DOHH2 (cell line): Measurements from ENCODE around the gene SAPCD1.
A peak's percentile ranks its signal among the peaks of the same experiment; 100 is the strongest.
"Not testable (repeated sequence)": the region's sequence is repeated elsewhere in the genome, so short reads cannot be mapped to it uniquely, and the experiment has no call there.

ENCODE experiments used
- H3F3A ChIP-seq: fragments of 200-600 bp; sonication (generic), shearing (Covaris generic); 2 replicates; pipeline ENCODE4 v1.6.0; 2016; ENCODE audit warnings: antibody characterized with exemption, mild to moderate bottlenecking; ENCODE audit not compliant: control insufficient read depth, insufficient read depth
- H3K27ac ChIP-seq: fragments of 200-600 bp; sonication (generic); 2 replicates; pipeline ENCODE4 v1.5.1; 2014; ENCODE audit warnings: low read depth, mild to moderate bottlenecking, low read length, moderate library complexity
- H3K27me3 ChIP-seq: fragments of 200-600 bp; sonication (generic); 2 replicates; pipeline ENCODE4 v1.6.1; 2014; ENCODE audit warnings: mild to moderate bottlenecking, low read length, mixed read lengths; ENCODE audit not compliant: control insufficient read depth
- H3K36me3 ChIP-seq: fragments of 200-600 bp; sonication (generic); 2 replicates; pipeline ENCODE4 v1.6.1; 2014; ENCODE audit warnings: mild to moderate bottlenecking, low read length, moderate library complexity, mixed read lengths; ENCODE audit not compliant: control insufficient read depth
- H3K4me1 ChIP-seq: fragments of 200-600 bp; sonication (generic); 2 replicates; pipeline ENCODE4 v1.6.1; 2014; ENCODE audit warnings: mild to moderate bottlenecking, low read length, mixed read lengths; ENCODE audit not compliant: control insufficient read depth
- H3K4me2 ChIP-seq: fragments of 200-600 bp; sonication (generic); 2 replicates; pipeline ENCODE4 v1.6.0; 2014; ENCODE audit warnings: mild to moderate bottlenecking, low read length, moderate library complexity
- H3K4me3 ChIP-seq: fragments of 200-600 bp; sonication (generic); 2 replicates; pipeline ENCODE4 v1.5.1; 2014; ENCODE audit warnings: mild to moderate bottlenecking, low read length, mixed read lengths
- H3K79me2 ChIP-seq: fragments of 200-600 bp; sonication (generic); 2 replicates; pipeline ENCODE4 v1.6.1; 2014; ENCODE audit warnings: mild to moderate bottlenecking, low read length, mixed read lengths; ENCODE audit not compliant: control insufficient read depth
- H3K9me2 ChIP-seq: fragments of 200-600 bp; sonication (generic); replicated peaks from 2 replicates; pipeline ENCODE4 v1.6.1; 2014; ENCODE audit warnings: mild to moderate bottlenecking, low read length, mixed read lengths; ENCODE audit not compliant: control insufficient read depth
- H3K9me3 ChIP-seq: fragments of 200-600 bp; sonication (generic); 2 replicates; pipeline ENCODE4 v1.6.1; 2014; ENCODE audit warnings: antibody characterized with exemption, low read length, mixed read lengths; ENCODE audit not compliant: control insufficient read depth, insufficient read depth
- H4K20me1 ChIP-seq: fragments of 200-600 bp; sonication (generic); 2 replicates; pipeline ENCODE4 v1.6.0; 2014; ENCODE audit warnings: low read depth, mild to moderate bottlenecking, antibody characterized with exemption, low read length, moderate library complexity; ENCODE audit not compliant: control insufficient read depth, insufficient read depth
- EZH2phosphoT487 ChIP-seq: fragments of 200-600 bp; sonication (generic); IDR thresholded peaks from 2 replicates; pipeline ENCODE4 v1.6.1; 2017; ENCODE audit warnings: borderline replicate concordance, mild to moderate bottlenecking, antibody characterized with exemption, low read length, moderate library complexity, mixed read lengths
- TF ChIP-seq, protein P1 (sequence below): fragments of 200-600 bp; sonication (generic); IDR thresholded peaks from one replicate; pipeline ENCODE4 v1.5.1; 2014; ENCODE audit warnings: antibody characterized with exemption, mild to moderate bottlenecking, low read depth, low read length; ENCODE audit not compliant: poor library complexity, severe bottlenecking

SAPCD1 gene

DNA sequence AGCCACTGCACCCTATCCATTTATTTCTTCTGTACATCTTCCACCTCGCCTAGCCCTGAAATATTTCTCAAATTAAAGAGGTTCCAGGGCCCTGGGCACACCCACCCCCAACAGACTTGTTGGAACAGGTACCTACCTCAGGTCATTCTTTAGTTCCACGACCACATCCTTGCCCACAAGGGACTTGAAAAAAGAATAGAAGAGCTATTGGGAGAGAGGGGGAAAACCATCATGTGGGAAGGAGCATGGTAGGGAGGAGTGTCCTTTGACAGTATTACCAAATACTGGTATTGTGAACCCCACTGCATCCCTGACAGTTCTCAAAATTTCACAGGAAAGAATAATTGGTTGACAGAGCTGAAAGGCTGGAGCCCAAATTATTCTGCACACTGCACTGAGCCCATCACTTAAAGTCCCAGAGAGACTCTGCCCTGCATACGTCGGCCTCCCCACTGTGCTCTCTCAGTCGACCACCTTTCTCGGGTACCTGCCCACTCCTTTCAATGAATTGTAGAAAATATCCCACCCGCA lies 43.5 kb downstream of the SAPCD1 start:
- Histone ChIP-seq H3K9me2 (no peaks in the 10 kb centered on the region), H3K4me2 (peak overlapping the region; percentile 98), H3K36me3 (peaks cover 31% of the 10 kb centered on the region), H3K27ac (peak overlapping the region; percentile 68), H3K9me3 (no peaks in the 10 kb centered on the region), H3K4me1 (peaks cover 14% of the 10 kb centered on the region), H3K27me3 (no peaks in the 10 kb centered on the region), H3F3A (peaks cover 4% of the 10 kb centered on the region; the same call in 1 of the 2 replicates), H3K4me3 (peak overlapping the region; percentile 95), H3K79me2 (peaks cover 42% of the 10 kb centered on the region), H4K20me1 (no peaks in the 10 kb centered on the region)
- no peak for TF ChIP-seq EZH2phosphoT487
- TF ChIP-seq, protein P1, sequence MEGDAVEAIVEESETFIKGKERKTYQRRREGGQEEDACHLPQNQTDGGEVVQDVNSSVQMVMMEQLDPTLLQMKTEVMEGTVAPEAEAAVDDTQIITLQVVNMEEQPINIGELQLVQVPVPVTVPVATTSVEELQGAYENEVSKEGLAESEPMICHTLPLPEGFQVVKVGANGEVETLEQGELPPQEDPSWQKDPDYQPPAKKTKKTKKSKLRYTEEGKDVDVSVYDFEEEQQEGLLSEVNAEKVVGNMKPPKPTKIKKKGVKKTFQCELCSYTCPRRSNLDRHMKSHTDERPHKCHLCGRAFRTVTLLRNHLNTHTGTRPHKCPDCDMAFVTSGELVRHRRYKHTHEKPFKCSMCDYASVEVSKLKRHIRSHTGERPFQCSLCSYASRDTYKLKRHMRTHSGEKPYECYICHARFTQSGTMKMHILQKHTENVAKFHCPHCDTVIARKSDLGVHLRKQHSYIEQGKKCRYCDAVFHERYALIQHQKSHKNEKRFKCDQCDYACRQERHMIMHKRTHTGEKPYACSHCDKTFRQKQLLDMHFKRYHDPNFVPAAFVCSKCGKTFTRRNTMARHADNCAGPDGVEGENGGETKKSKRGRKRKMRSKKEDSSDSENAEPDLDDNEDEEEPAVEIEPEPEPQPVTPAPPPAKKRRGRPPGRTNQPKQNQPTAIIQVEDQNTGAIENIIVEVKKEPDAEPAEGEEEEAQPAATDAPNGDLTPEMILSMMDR = no peak

DNA sequence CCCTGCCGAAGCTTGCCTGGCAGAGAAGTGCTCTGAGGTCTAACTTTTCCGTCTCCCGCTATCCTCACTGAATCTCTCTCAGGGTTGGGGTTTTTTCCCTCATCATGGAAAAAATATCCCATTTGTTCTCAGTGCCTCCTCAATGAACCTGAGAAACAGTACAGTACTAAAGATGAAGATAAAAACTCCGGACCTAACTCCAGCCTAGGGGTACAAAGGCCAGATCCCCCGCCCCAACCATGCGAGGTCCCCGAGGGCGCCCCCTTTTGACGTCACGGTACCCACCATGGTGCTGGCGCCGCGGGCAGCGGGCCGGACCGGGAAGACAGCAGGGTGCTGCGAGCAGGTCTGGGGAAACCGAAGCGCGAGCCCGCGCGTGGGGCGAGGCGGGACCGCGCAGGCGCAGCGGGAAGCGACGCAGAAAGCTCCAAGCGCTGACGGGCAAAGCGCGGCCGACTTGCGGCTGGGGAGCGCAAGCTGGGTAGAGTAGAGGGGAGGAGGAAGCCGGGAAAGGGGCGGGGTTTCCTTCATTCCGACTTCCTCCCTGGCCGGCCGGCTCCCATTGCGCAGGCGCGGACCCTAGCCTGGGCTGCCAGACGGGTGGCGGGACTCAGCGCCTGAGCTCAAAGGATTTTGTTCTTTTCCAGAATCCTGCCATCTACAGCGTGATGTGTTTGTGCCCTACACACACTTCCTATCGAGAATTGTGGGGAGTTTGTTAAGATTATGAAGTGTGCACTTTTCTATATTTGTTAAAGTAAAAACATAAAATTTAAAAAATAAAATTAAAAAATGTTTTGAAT lies 44.2 kb downstream of the SAPCD1 start, which contains the start of gene LSM2:
Gene LSM2, minus strand, starts transcription at position 497 of the 803 bp plus-strand sequence. Its CDS starts 209 bp downstream, at position 288.
- Histone ChIP-seq H3K4me3 (peak within 1 kb of the TSS; percentile 95), H3K27me3 (no peaks in the 10 kb centered on the region), H3F3A (peaks cover 4% of the 10 kb centered on the region; the same call in 1 of the 2 replicates), H3K36me3 (peaks cover 25% of the 10 kb centered on the region), H4K20me1 (no peaks in the 10 kb centered on the region), H3K4me1 (peaks cover 14% of the 10 kb centered on the region), H3K9me2 (no peaks in the 10 kb centered on the region), H3K27ac (peak within 1 kb of the TSS; percentile 68), H3K9me3 (no peaks in the 10 kb centered on the region), H3K79me2 (peaks cover 35% of the 10 kb centered on the region), H3K4me2 (peak within 1 kb of the TSS; percentile 98)
- TF ChIP-seq EZH2phosphoT487 = no peak
- TF ChIP-seq, protein P1 = peak; percentile 49

DNA sequence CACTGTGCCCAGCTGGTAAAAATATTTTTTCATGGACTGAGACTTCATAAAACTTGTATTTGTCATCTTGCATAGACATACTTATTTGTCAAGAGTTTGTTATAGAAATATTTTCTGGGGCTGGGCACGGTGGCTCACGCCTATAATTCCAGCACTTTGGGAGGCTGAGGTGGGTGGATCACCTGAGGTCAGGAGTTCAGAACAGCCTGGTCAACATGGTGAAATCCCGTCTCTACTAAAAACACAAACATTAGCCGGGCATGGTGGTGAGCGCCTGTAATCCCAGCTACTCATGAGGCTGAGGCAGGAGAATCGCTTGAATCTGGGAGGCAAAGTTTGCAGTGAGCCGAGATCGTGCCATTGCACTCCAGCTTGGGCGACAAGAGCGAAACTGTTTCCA lies 46.1 kb downstream of the SAPCD1 start:
- peaks cover 16% of the 10 kb centered on the region for H3K36me3 ChIP-seq
- not testable (repeated sequence) for H3K4me3 ChIP-seq, H3F3A ChIP-seq, H4K20me1 ChIP-seq, H3K27ac ChIP-seq, H3K4me2 ChIP-seq, H3K9me2 ChIP-seq, H3K27me3 ChIP-seq, H3K9me3 ChIP-seq
- peaks cover 17% of the 10 kb centered on the region for H3K4me1 ChIP-seq
- H3K79me2 ChIP-seq = peaks cover 26% of the 10 kb centered on the region

DNA sequence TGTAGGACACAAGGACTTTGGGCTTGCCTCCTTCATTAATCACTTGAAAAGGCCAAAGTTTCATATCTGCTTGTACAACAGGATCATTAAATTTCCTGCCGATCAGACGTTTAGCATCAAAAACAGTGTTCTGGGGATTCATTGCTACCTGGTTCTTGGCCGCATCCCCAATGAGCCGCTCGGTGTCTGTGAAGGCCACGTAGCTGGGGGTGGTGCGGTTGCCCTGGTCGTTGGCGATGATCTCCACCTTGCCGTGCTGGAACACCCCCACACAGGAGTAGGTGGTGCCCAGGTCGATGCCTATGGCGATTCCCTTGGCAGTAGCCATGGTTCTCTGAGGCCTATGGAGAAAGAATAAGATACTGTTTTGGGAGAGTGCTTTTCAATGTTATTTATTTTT lies 49.2 kb downstream of the SAPCD1 start:
- H3K27ac ChIP-seq = no peak overlapping the region
- H3K9me3 ChIP-seq = no peaks in the 10 kb centered on the region
- H3K4me2 ChIP-seq = no peak overlapping the region
- no peak overlapping the region for H3K4me3 ChIP-seq
- H3K27me3 ChIP-seq = peaks cover 4% of the 10 kb centered on the region; the same call in 1 of the 2 replicates
- TF ChIP-seq EZH2phosphoT487 = no peak
- TF ChIP-seq, protein P1 = no peak
- no peaks in the 10 kb centered on the region for H3K9me2 ChIP-seq
- peaks cover 22% of the 10 kb centered on the region for H3K4me1 ChIP-seq
- H3K79me2 ChIP-seq = peaks cover under 1% of the 10 kb centered on the region
- H4K20me1 ChIP-seq = no peaks in the 10 kb centered on the region
- 0 out of 2 replicates have a peak, but pooled peaks cover 4% of the 10 kb centered on the region for H3F3A ChIP-seq
- no peaks in the 10 kb centered on the region for H3K36me3 ChIP-seq
